Mesenchymal stem cell (in vitro differentiated cells and primary cell): ENCODE results near the gene CMC1.

Experiments used
- DNase-seq: peaks from one replicate; pipeline ENCODE4 v3.0.0-alpha.2; 2013
- H2AFZ ChIP-seq: one replicate; pipeline ENCODE4 v1.6.1; 2013; ENCODE audit warnings: low read depth, mild to moderate bottlenecking, control low read depth, inconsistent platforms, low read length, moderate library complexity
- H2AK5ac ChIP-seq: 2 replicates; pipeline ENCODE4 v1.6.1; 2013; ENCODE audit warnings: low read length, moderate library complexity, mild to moderate bottlenecking, inconsistent platforms; ENCODE audit not compliant: severe bottlenecking
- H2BK120ac ChIP-seq: one replicate; pipeline ENCODE4 v1.6.1; 2013; ENCODE audit warnings: low read depth, mild to moderate bottlenecking, inconsistent platforms, low read length, moderate library complexity
- H2BK12ac ChIP-seq, 2 experiments: one replicate each; pipeline ENCODE4 v1.6.1; 2013; ENCODE audit warnings: inconsistent platforms in 2 of 2, low read length in 2 of 2, mild to moderate bottlenecking in 2 of 2, moderate library complexity in 2 of 2, control low read depth in 1 of 2
- H2BK15ac ChIP-seq: one replicate; pipeline ENCODE4 v1.6.1; 2013; ENCODE audit warnings: mild to moderate bottlenecking, low read depth, inconsistent platforms; ENCODE audit not compliant: poor library complexity, severe bottlenecking
- H2BK5ac ChIP-seq: 2 replicates; pipeline ENCODE4 v1.6.1; 2013; ENCODE audit warnings: low read depth, mild to moderate bottlenecking, low read length, control low read depth, inconsistent platforms; ENCODE audit not compliant: poor library complexity, severe bottlenecking
- H3K14ac ChIP-seq, 2 experiments: one replicate each; pipeline ENCODE4 v1.6.1; 2013; ENCODE audit warnings: inconsistent platforms in 2 of 2, low read length in 2 of 2, control low read depth in 1 of 2, mild to moderate bottlenecking in 1 of 2, moderate library complexity in 1 of 2
- H3K18ac ChIP-seq, 2 experiments: one replicate each; pipeline ENCODE4 v1.6.1; 2013; ENCODE audit warnings: inconsistent platforms in 2 of 2, low read length in 2 of 2, control low read depth in 1 of 2, low read depth in 1 of 2, mild to moderate bottlenecking in 1 of 2
- H3K23ac ChIP-seq, 2 experiments: one replicate each; pipeline ENCODE4 v1.6.1; 2013; ENCODE audit warnings: inconsistent platforms in 2 of 2, low read length in 2 of 2, mild to moderate bottlenecking in 2 of 2, moderate library complexity in 2 of 2, control low read depth in 1 of 2
- H3K27ac ChIP-seq: 2 replicates; pipeline ENCODE4 v1.5.1; 2013; ENCODE audit warnings: mild to moderate bottlenecking, moderate library complexity, low read length, control low read depth, inconsistent platforms; ENCODE audit not compliant: poor library complexity, severe bottlenecking
- H3K27me3 ChIP-seq, 2 experiments: 2 replicates each; pipeline versions ENCODE4 v1.6.1 to v1.7.0; 2013; ENCODE audit warnings: low read length in 2 of 2, mild to moderate bottlenecking in 2 of 2, moderate library complexity in 2 of 2, control low read depth in 1 of 2, inconsistent platforms in 1 of 2; ENCODE audit not compliant: control insufficient read depth in 1 of 2, insufficient read depth in 1 of 2
- H3K36me3 ChIP-seq, 2 experiments: 2 replicates each; pipeline versions ENCODE4 v1.6.1 to v1.7.0; 2013; ENCODE audit warnings: low read length in 2 of 2, control low read depth in 1 of 2, inconsistent platforms in 1 of 2, low read depth in 1 of 2, mild to moderate bottlenecking in 1 of 2; ENCODE audit not compliant: insufficient read depth in 2 of 2, control insufficient read depth in 1 of 2
- H3K4ac ChIP-seq, 2 experiments: one replicate each; pipeline ENCODE4 v1.6.1; 2013; ENCODE audit warnings: inconsistent platforms in 2 of 2, low read length in 2 of 2, mild to moderate bottlenecking in 2 of 2, moderate library complexity in 2 of 2, control low read depth in 1 of 2, low read depth in 1 of 2
- H3K4me1 ChIP-seq: 2 replicates; pipeline ENCODE4 v1.6.1; 2013; ENCODE audit warnings: low read depth, low read length, control low read depth; ENCODE audit not compliant: control insufficient read depth, insufficient read depth
- H3K4me2 ChIP-seq: 2 replicates; pipeline ENCODE4 v1.6.1; 2013; ENCODE audit warnings: low read length, mild to moderate bottlenecking, inconsistent platforms; ENCODE audit not compliant: poor library complexity, severe bottlenecking
- H3K4me3 ChIP-seq, 2 experiments: 2 replicates each; pipeline versions ENCODE4 v1.5.1 to v1.7.0; 2013; ENCODE audit warnings: low read length in 2 of 2, mild to moderate bottlenecking in 2 of 2, control low read depth in 1 of 2, low read depth in 1 of 2; ENCODE audit not compliant: insufficient read depth in 1 of 2
- H3K79me1 ChIP-seq: replicated peaks from 2 replicates; pipeline ENCODE4 v1.6.1; 2013; ENCODE audit warnings: mild to moderate bottlenecking, control low read depth, low read length, inconsistent platforms; ENCODE audit not compliant: poor library complexity, severe bottlenecking
- H3K9ac ChIP-seq: 2 replicates; pipeline ENCODE4 v1.7.0; 2013; ENCODE audit warnings: mild to moderate bottlenecking, low read length, moderate library complexity
- H3K9me3 ChIP-seq: 2 replicates; pipeline ENCODE4 v1.7.0; 2013; ENCODE audit warnings: mild to moderate bottlenecking, low read length; ENCODE audit not compliant: control insufficient read depth
- H4K8ac ChIP-seq: one replicate; pipeline ENCODE4 v1.6.1; 2013; ENCODE audit warnings: inconsistent platforms, mild to moderate bottlenecking, low read length, moderate library complexity
- H4K91ac ChIP-seq: one replicate; pipeline ENCODE4 v1.6.1; 2013; ENCODE audit warnings: mild to moderate bottlenecking, low read length, inconsistent platforms
- WGBS: methylation state at CpG from one replicate; pipeline ENCODE4 v1.1.7; 2013; ENCODE audit warnings: mixed read lengths; 5-methylcytosine and 5-hydroxymethylcytosine counted together

CMC1 gene

GRCh38 chr3:28212681-28213080 lies 28.7 kb upstream of the CMC1 start:
- H2BK120ac ChIP-seq, result no peak overlapping the region
- no peak overlapping the region for H3K4me2 ChIP-seq
- H4K8ac ChIP-seq, result no peak overlapping the region
- no peaks in the 10 kb centered on the region for H3K36me3 ChIP-seq
- H2BK5ac ChIP-seq, result no peak overlapping the region
- no peak overlapping the region for H3K4me3 ChIP-seq
- peaks cover 26% of the 10 kb centered on the region for H3K9me3 ChIP-seq
- WGBS, result no CpG with 5 or more reads among the region's 1 CpG
- no peak overlapping the region for H2AK5ac ChIP-seq
- no peak overlapping the region for H3K18ac ChIP-seq
- H3K4ac ChIP-seq, result no peak overlapping the region
- no peak overlapping the region for H3K23ac ChIP-seq
- no peaks in the 10 kb centered on the region for H3K4me1 ChIP-seq
- no peak overlapping the region for H3K9ac ChIP-seq
- DNase-seq, result no peak
- H2BK12ac ChIP-seq, result no peak overlapping the region
- H2BK15ac ChIP-seq, result no peak overlapping the region
- H4K91ac ChIP-seq, result no peak overlapping the region
- H2AFZ ChIP-seq, result no peak overlapping the region
- no peak overlapping the region for H3K14ac ChIP-seq
- no peaks in the 10 kb centered on the region for H3K27me3 ChIP-seq
- no peaks in the 10 kb centered on the region for H3K79me1 ChIP-seq
- no peak overlapping the region for H3K27ac ChIP-seq

- H4K91ac ChIP-seq, result no peak overlapping the region
- no peak overlapping the region for H3K9ac ChIP-seq
- no peaks in the 10 kb centered on the region for H3K27me3 ChIP-seq
- H2BK5ac ChIP-seq, result no peak overlapping the region
- H3K79me1 ChIP-seq, result no peaks in the 10 kb centered on the region
- H2BK12ac ChIP-seq, result no peak overlapping the region
- no peak overlapping the region for H3K4me2 ChIP-seq
- no peak overlapping the region for H2BK120ac ChIP-seq
- no peak overlapping the region for H2AFZ ChIP-seq
- no peak overlapping the region for H3K4me3 ChIP-seq
- 93% methylated on average over 2 of the region's 3 CpGs for WGBS
- H3K23ac ChIP-seq, result no peak overlapping the region
- no peak overlapping the region for H2AK5ac ChIP-seq
- no peak overlapping the region for H3K18ac ChIP-seq
- no peak overlapping the region for H3K27ac ChIP-seq
- H3K9me3 ChIP-seq, result peaks cover 26% of the 10 kb centered on the region
- no peaks in the 10 kb centered on the region for H3K4me1 ChIP-seq
- no peak overlapping the region for H3K14ac ChIP-seq
- H3K36me3 ChIP-seq, result no peaks in the 10 kb centered on the region
- H4K8ac ChIP-seq, result no peak overlapping the region
- no peak overlapping the region for H2BK15ac ChIP-seq
- DNase-seq, result no peak
- no peak overlapping the region for H3K4ac ChIP-seq
Observed at GRCh38 chr3:28215407-28215806, 26.0 kb upstream of the CMC1 start.

DNA sequence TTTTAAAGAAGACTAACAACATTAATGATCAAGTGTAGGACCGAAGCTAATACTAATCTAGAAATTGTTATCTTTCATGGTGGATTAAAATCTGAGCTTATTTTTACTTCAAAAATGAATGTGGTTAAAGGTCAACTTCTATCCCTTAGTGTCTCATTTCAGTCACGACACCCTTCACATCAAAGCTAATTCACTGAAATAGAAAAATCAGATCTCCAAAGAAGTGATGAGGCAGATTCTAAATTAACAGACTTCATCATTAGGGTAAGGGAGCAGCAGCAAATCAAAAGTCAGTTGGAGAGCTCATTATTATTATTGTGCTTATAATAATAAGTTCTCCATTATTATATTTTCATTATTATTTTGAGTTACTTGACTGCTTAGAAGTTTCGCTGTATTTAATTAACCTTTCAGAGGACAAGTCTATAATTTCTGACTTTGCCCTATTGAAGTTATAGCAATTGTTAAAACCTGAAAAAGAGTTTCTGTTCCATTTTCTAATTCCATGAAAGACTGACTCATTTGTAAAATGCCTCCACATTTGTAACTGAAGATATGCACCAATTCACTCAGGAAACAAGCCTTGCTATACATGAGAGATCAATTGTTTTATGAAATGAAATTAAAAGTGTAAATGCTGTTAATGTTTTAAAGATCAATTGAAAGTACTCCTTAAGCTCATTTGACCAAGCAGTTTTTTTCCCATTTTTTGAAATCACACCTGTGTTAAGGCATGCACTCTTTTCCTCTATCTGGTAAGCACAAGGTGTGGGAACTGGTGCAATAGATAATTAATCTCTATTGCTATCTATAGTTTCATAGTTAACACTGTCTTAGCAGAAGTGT lies 23.1 kb upstream of the CMC1 start:
- H3K4me3 ChIP-seq, result no peak overlapping the region
- peaks cover 24% of the 10 kb centered on the region for H3K9me3 ChIP-seq

DNA sequence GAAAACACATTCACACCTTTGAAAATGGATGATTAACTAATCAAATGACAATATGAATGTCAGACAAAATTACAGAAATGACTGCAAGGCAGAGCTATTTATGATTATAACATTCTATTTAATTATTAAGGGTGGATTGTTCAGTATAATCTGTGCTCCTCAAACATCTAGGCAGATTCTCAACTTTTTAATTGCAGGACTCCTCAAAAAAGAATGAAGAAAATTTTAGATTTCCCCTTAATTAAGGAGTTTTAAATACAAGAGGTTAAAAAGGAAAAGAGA lies 22.6 kb upstream of the CMC1 start:
- no peaks in the 10 kb centered on the region for H3K4me1 ChIP-seq
- no peaks in the 10 kb centered on the region for H3K27me3 ChIP-seq
- no peaks in the 10 kb centered on the region for H3K79me1 ChIP-seq
- peaks cover 20% of the 10 kb centered on the region for H3K9me3 ChIP-seq
- H3K23ac ChIP-seq, result no peak overlapping the region
- H3K4me2 ChIP-seq, result no peak overlapping the region
- H3K4ac ChIP-seq, result no peak overlapping the region
- no peak overlapping the region for H2BK120ac ChIP-seq
- no peak overlapping the region for H2BK15ac ChIP-seq
- H3K14ac ChIP-seq, result no peak overlapping the region
- no peak overlapping the region for H3K18ac ChIP-seq
- H2BK12ac ChIP-seq, result no peak overlapping the region
- no peak overlapping the region for H4K8ac ChIP-seq
- DNase-seq, result no peak
- no peak overlapping the region for H3K4me3 ChIP-seq
- no peak overlapping the region for H2AFZ ChIP-seq
- no peaks in the 10 kb centered on the region for H3K36me3 ChIP-seq
- no peak overlapping the region for H3K27ac ChIP-seq
- H2AK5ac ChIP-seq, result no peak overlapping the region
- H2BK5ac ChIP-seq, result no peak overlapping the region
- no peak overlapping the region for H3K9ac ChIP-seq
- no peak overlapping the region for H4K91ac ChIP-seq

More for the DNA sequence above, 23.1 kb upstream of the CMC1 start:
- Histone ChIP-seq H4K8ac (no peak overlapping the region), H3K27ac (no peak overlapping the region), H2BK5ac (no peak overlapping the region), H3K4me2 (no peak overlapping the region), H3K23ac (no peak overlapping the region), H3K14ac (no peak overlapping the region), H3K27me3 (no peaks in the 10 kb centered on the region), H3K79me1 (no peaks in the 10 kb centered on the region), H3K4ac (no peak overlapping the region), H3K9ac (no peak overlapping the region), H2BK120ac (no peak overlapping the region), H2AK5ac (no peak overlapping the region), H4K91ac (no peak overlapping the region), H3K4me1 (no peaks in the 10 kb centered on the region), H2BK12ac (no peak overlapping the region), H3K18ac (no peak overlapping the region), H3K36me3 (no peaks in the 10 kb centered on the region), H2BK15ac (no peak overlapping the region), H2AFZ (no peak overlapping the region)
- DNase-seq, result no peak
- 100% methylated on average over 1 of the region's 3 CpGs for WGBS
